AG10803 (cell line): Measurements from ENCODE around the gene KCNH1.
"Not testable (repeated sequence)": the region's sequence is repeated elsewhere in the genome, so short reads cannot be mapped to it uniquely, and the experiment has no call there.

Source experiments
- DNase-seq: peaks from one replicate; pipeline ENCODE4 v3.0.0; 2010; ENCODE audit warnings: low read depth
- H3K4me3 ChIP-seq: 2 replicates; pipeline ENCODE4 v1.5.1; 2011; ENCODE audit warnings: mild to moderate bottlenecking, low read length, control low read depth
- TF ChIP-seq, protein P1 (sequence below): conservative IDR thresholded peaks from 2 replicates; pipeline ENCODE4 v1.5.1; 2011; ENCODE audit warnings: mild to moderate bottlenecking, low read length, control low read depth, inconsistent platforms

KCNH1 gene

DNA sequence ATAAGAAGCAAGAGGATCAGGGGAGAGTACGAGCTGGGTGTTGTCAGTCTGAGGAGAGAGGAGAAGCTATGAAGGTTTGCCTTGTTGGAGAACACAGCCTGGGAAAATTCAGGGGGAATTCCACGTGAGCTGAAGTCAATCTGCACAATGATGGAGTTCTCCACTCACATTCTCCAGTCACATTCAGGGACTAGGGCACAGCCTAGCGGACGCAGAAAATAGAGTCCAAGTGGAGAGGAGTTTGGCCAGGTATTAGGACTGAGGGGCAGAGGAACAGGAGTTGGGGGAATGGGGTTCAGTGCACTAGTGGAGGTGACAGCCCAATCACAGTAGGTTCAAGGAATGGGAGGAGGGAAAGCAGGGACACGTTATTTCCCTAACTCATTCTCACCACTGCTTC is 124.0 kb downstream of the KCNH1 start:
- H3K4me3 ChIP-seq, result no peak overlapping the region
- no peak for DNase-seq
- TF ChIP-seq, protein P1, sequence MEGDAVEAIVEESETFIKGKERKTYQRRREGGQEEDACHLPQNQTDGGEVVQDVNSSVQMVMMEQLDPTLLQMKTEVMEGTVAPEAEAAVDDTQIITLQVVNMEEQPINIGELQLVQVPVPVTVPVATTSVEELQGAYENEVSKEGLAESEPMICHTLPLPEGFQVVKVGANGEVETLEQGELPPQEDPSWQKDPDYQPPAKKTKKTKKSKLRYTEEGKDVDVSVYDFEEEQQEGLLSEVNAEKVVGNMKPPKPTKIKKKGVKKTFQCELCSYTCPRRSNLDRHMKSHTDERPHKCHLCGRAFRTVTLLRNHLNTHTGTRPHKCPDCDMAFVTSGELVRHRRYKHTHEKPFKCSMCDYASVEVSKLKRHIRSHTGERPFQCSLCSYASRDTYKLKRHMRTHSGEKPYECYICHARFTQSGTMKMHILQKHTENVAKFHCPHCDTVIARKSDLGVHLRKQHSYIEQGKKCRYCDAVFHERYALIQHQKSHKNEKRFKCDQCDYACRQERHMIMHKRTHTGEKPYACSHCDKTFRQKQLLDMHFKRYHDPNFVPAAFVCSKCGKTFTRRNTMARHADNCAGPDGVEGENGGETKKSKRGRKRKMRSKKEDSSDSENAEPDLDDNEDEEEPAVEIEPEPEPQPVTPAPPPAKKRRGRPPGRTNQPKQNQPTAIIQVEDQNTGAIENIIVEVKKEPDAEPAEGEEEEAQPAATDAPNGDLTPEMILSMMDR, result no peak

GRCh38 chr1:211007830-211008229 is 126.1 kb downstream of the KCNH1 start:
- no peak for DNase-seq
- H3K4me3 ChIP-seq, result no peak overlapping the region
- TF ChIP-seq, protein P1, result no peak

DNA sequence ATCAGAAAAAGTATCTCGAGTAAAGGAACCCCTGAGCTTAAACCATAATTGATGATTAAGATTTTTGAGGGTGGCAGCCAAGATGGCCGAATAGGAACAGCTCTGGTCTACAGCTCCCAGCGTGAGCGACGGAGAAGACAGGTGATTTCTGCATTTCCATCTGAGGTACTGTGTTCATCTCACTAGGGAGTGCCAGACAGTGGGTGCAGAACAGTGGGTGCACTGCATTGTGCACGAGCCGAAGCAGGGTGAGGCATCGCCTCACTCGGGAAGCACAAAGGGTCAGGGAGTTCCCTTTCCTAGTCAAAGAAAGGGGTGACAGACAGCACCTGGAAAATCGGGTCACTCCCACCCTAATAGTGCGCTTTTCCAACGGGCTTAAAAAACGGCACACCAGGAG is 138.0 kb downstream of the KCNH1 start:
- H3K4me3 ChIP-seq, DNase-seq: not testable (repeated sequence)

- no peak for DNase-seq
- TF ChIP-seq, protein P1, result no peak
- H3K4me3 ChIP-seq, result no peak overlapping the region
Observed at GRCh38 chr1:210992837-210993236, 141.1 kb downstream of the KCNH1 start.

DNA sequence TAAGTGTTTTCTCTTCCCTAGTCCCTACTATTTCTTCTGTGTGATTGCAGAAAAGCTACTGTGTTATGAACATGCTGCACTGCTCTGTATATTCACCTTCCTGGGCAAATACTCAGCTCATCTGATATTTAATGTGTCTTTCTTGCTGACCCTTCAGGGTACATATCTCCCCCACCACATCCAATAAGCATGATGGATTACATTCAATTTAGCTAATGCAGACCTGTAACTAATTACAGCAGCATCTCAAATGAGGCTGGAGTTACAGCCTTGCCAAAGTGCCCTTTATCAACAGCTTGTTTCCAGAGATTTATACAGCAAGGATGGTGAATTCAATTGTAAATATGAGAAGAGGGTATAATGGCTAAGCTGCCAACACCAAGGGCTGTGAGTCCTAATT is 144.0 kb downstream of the KCNH1 start:
- no peak overlapping the region for H3K4me3 ChIP-seq
- no peak for DNase-seq
- TF ChIP-seq, protein P1, result no peak

- no peak overlapping the region for H3K4me3 ChIP-seq
- TF ChIP-seq, protein P1, result no peak
- DNase-seq, result no peak
Observed at GRCh38 chr1:210981490-210981889, 152.5 kb downstream of the KCNH1 start.

DNA sequence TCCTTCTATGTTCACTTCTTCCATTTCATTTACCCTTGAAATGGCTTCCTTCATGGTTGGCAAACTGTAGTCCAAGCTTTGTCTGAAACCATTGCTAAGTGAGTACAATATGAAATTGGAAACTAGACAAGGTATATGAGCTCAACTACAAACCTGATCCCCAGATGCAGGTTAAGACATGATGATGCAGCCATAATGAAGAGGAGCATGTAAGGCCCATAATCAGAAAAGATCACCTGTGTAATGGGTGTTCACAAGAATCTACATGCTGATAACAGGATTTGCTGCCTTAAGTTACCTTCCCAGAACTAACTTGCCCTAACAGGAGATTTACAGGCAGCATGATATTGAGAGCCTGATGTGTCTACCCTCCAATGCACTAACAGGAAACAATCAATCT is 153.9 kb downstream of the KCNH1 start:
- no peak for DNase-seq
- TF ChIP-seq, protein P1, result no peak
- no peak overlapping the region for H3K4me3 ChIP-seq

DNA sequence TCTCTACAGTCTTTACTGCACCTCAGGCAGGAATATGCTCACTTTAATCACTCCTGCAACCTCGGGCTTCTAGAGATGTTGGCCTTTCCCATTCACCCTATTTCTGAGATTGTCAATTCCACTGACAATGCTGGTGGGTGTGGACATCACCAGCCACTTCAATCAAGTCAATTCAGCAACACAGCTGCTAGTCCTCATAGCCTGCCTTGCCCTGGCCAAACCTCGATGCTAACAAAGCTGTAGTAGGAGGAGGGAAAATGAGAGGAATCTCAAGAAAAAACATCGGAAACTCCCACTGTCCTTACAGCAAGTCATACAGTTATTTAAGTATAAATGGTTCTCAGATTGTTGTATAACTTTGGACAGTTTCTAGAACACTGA is 155.0 kb downstream of the KCNH1 start:
- TF ChIP-seq, protein P1, result no peak
- H3K4me3 ChIP-seq, result no peak overlapping the region
- DNase-seq, result no peak
